HG03025 (cell line): ENCODE results near the gene LGALS13.

Source experiments
- ATAC-seq: cut with Tn5 transposase; IDR thresholded peaks from one replicate; pipeline ENCODE4 v1.9.1; 2021; ENCODE audit warnings: mild to moderate bottlenecking, moderate library complexity; ENCODE audit not compliant: unreplicated experiment, low FRiP score

LGALS13 gene, protein sequence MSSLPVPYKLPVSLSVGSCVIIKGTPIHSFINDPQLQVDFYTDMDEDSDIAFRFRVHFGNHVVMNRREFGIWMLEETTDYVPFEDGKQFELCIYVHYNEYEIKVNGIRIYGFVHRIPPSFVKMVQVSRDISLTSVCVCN

GRCh38 chr19:39602224-39602623 is at the start of gene LGALS13:
TSS of gene LGALS13 (plus strand) at chr19:39602524. CDS start at chr19:39602569, 45 bp downstream.
- no peak for ATAC-seq

DNA sequence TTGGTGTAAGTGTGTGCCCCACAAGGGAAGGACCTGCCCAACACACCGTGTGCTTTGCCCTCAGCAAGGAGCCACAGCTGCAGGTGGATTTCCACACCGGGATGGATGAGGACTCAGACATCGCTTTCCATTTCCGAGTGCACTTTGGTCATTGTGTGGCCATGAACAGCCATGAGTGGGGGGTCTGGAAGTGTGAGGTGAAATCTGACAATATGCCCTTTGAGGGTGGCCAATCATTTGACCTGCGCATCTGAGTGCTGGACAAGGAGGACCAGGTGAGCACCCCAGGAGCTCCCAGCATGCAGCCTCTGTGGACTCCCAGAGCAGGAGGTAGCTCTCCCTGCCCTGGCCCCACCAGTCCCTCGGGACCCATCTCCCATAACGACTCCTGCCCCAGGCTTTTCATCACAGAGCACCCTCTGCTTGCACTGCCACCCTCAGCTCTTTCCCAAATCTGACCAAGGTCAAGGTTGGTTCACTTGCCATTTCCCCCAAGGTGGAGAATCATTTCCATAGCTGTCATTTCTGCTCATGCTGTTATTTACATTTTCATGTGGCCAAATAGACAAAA is 49.2 kb upstream of the LGALS13 start:
- no peak for ATAC-seq

- ATAC-seq = no peak
Observed at GRCh38 chr19:39554701-39555311, 47.5 kb upstream of the LGALS13 start.

DNA sequence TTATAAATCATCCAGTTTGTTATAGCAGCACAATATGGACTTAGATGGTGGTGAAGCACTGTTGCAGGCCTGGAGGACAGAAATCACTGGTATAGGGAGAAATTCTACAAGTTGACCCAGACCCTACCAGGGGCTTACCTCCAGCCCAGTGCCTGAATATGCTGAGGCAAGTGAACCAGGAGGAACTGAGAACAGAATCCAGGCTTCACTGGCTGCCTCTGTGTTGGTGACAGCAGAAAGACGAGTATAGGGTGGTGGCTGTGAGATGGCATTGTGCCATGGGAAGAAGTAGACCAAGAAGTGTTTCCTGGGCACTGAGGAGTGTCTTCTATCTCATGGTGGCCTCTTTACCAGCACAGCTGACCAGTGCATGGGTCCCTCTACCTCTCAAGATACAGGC is 46.4 kb upstream of the LGALS13 start:
- ATAC-seq = no peak

DNA sequence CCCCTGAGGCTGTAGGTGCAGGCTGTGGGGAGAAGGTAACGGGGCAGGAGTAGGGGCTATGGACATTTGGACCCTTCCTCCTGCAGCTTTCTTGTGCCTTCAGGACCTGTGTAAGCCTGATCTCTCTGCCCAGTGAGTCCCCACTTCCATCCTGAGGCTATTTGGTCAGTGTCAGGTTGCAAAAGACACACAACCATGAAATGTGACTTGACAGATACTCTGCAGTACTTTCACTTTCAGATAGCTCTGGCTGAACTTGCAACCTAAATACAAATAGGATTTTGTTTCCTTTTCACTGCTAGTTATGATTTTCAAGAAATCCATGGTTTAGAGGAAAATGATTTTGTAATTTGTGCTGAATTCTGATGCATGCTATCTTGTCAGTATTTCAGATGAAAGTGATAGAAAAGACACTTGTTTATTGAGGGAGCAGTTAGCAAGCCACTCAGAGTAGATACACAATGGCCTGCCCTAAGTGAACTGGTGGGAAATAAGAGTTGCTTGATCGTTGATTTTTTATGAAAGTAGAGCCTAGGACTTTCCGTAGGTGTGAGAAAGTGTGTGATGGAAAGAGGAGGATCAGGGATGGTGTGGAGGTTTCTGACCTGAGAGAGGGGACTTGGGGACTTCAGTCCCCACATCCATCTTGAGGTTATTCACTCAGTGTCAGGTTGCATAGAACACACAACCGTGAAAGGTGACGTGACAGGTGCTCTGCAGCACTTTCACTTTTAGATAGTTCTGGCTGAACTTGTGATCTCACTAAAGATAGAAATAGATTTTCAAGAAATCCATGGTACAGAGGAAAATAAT is 44.3 kb upstream of the LGALS13 start:
- no peak for ATAC-seq

DNA sequence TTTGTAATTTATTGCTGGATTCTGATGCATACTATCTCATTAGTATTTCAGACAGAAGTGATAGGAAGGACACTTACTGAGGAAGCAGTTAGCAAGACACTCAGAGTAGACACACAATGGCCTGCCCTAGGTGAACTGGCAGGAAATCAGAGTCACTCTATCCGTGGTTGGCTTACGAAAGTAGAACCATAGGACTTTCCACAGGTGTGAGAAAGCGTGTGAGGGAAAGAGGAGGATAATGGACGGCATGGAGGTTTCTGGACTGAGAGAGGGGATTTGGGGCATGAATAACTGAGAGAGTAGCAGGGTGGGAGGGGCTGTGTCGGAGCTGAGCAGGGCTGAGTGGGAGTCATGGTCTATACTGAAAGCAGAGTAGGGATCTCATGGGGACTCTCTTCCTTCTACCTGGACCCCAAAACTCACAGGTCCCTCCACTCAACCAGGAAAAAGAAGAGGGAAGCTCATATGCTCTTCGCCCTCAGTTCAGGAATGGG is 43.7 kb upstream of the LGALS13 start:
- ATAC-seq = no peak

DNA sequence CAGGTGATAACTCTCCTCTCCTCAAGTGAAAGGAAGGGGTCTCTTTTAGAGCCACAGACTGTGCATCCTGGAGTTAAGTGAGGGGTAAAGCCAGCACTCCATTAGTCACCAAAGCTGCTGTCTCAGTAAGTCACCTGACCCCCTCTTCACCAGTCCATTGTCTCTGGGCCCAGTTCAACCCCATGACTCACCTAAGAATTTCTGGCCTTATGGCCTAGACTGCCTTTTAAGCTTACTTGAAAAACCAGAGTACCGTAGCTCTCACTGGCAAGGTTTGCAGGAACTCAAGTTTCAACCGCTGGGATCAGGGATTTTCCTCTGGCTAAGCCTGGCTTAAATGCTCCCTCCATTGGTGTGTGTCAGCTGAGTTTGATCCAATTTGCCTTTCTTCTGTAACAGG is 38.9 kb upstream of the LGALS13 start:
- no peak for ATAC-seq

DNA sequence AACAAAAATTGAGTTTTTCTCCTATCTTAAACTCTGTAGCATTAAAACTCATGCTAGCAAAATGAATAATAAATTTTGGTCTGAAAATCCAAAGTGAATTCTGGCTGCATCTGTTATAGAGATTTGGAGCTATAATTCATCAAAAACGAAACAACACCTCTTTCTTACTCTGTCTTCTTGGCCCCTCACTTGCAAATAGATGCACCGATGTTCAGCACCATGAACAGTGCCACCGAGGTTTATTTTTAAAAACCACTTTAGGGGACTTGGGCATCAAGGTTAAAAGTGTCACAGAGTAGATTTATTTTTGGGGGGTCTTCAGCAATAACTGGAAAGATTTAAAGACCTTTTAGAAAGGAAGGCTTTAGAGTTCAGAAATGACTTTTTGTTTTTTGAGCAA is 36.3 kb upstream of the LGALS13 start:
- ATAC-seq = no peak

DNA sequence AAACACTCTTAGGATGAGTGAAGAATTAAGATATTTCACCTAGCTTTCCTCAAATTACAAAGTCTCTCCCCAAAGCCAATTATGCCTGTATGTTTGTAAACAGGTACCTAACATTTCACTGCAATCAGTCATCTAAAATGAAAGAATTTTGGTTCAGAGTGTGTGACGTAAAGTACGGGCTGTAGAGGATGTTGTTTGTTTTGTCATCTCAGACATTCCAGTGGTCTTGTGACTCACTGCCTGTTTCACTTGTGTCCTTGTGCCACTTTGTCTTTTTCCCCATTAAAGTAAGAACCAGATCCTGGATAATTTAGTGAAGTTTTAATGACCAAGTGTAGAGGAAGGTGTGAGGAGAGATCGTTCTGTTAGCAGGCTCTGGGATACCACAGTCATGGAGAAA is 33.7 kb upstream of the LGALS13 start:
- ATAC-seq = no peak

DNA sequence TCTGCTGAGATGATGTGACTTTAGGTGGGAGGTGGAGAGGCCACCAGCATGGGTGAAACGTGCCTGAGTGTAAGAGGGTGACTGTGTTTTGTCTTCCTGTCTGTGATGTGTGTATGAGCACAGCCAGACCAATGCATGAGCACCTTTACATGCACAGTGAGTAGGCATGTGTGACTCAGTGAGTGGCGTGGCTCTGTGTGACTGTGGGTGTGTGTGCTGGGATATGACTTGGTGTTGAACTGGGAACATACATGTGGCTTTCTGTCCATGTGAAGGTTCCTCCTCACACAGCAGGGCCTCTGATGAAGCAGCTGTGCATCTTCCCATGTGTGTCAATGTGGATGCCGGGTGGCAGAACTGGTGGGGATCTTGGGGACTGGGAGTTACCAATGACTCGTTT is 19.9 kb upstream of the LGALS13 start:
- no peak for ATAC-seq

DNA sequence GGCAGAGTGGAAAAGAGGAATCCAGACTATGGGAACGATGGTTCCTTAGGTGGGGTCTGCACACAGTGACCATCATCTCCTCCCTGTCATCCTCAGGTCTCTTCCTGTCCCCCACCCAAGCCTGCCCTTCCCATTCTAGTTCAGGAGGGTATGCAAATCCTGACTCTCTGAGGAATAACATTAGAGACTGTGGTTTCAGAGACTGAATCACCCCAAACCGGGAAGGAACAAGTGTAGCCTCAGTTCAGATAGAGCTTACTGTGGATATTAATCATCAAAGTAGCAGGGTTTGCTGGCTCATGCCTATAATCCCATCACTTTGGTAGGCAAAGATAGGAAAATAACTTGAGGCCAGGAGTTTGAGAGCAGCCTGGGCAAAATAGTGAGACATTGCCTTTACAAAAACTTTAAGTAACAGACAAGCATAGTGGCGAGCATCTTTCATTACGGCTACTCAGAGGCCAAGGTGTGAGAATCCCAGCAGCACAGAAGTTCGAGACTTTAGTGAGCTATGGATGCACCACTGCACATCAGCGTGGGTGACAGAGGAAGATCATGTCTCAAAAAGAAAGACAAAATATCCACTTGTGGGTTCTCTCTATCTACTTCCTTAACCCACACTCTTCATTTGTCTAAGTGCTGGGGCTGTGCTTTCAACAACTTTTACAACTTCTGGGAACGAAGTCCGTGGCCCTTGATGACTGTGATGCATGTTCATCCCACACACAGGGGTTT is 19.3 kb upstream of the LGALS13 start:
- no peak for ATAC-seq

- ATAC-seq = no peak
Observed at GRCh38 chr19:39587496-39587895, 14.8 kb upstream of the LGALS13 start.

DNA sequence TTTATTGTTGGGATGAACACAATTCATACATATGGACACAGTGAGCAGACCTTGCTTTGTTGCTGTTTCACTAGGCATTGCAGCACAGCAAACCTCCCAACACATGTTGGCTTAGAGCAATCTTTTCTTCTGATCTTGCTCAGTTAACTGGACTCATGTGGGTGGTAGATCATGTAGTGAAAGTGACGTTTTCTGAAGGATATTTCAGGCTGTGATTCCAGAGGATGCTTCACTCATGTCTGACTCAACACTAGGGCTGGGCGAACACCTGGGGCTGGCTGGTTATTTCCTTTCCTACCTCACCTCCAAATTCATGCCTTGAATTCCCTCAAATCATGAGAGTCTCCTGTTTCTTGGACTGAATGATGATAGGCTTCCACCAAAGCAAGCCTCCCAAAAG is 14.3 kb upstream of the LGALS13 start:
- no peak for ATAC-seq

DNA sequence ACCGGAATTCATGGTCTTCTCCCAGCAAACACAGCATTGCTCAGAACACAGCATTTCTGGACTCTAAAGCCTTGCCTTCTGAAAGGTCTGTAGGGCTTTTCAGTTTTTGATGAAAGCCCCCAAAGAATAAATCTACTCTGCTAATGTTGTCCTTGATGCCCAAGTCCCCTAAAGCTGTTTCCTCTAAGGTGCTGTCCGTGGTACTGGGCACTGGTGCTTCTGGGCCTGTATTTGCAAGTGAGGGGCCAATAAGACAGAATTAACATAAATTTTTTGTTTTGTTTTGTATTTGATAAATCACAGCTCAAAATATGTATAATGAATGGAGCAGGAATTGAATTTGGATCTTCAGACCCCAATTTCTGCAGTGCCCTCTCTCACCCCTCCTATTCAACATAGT is 12.1 kb upstream of the LGALS13 start:
- ATAC-seq = no peak

GRCh38 chr19:39592381-39592780 is 9.9 kb upstream of the LGALS13 start:
- no peak for ATAC-seq

GRCh38 chr19:39595950-39596349 is 6.4 kb upstream of the LGALS13 start:
- no peak for ATAC-seq

- ATAC-seq = no peak
Observed at GRCh38 chr19:39596911-39597310, 5.4 kb upstream of the LGALS13 start.

DNA sequence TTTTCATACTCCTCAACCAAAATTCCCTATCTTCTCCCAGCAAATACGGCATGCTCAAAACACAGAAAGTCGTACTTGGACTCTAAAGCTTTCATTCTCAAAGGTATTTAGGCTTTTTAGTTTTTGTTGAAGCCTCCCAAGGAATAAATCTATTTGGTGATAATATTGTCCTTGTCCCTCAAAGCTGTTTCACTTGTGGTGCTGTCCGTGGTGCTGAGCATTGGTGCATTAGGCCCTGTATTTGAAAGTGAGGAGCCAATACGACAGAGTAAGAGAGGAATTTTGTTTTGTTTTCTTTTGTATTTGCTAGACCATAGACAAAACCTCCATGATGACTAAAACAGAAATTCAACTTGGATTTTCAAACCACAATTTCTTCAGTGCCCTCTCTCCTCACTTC is 3.2 kb upstream of the LGALS13 start:
- ATAC-seq = no peak

GRCh38 chr19:39603825-39604224 is 1.5 kb downstream of the LGALS13 start:
- ATAC-seq = no peak

DNA sequence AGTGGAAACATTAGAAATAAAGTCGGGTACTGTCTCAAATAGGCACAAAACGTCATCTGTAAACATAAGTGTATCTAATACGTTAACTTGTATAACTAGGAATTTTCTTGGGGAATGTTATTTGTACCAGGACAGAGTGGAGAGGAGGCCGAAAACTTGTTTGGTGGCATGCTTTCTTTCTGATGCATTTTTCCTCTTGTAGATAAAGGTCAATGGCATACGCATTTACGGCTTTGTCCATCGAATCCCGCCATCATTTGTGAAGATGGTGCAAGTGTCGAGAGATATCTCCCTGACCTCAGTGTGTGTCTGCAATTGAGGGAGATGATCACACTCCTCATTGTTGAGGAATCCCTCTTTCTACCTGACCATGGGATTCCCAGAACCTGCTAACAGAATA is 4.7 kb downstream of the LGALS13 start:
- ATAC-seq = no peak

- ATAC-seq = no peak
Observed at GRCh38 chr19:39607561-39607960, 5.2 kb downstream of the LGALS13 start.
